ENCODE data around the gene C22orf39.

- TF ChIP-seq CTCF (IDR thresholded peaks at IDR 0.05), result no peak
- no peak for TF ChIP-seq POLR2A (IDR thresholded peaks at IDR 0.05; ENCODE audit: low read depth)
- no peak for TF ChIP-seq POLR2AphosphoS5 (IDR thresholded peaks at IDR 0.05)
Measured at GRCh38 chr22:19394274-19395050, 53.0 kb downstream of the C22orf39 start.
